HepG2 (cell line): ENCODE results near the gene NCOA1. TPM values are rescaled to one million over a fixed set of nuclear protein-coding genes. Genes with fewer than 3 reads are reported as not detected.

Experiments used
- ARNTL ChIP-seq: sonication (generic); formaldehyde crosslinking; IDR thresholded peaks from 2 replicates; pipeline ENCODE4 v1.4.0; 2020; ENCODE audit warnings: mild to moderate bottlenecking, missing genetic modification reagents
- ATF3 ChIP-seq: sonication (generic); formaldehyde crosslinking; IDR thresholded peaks from 2 replicates; pipeline ENCODE4 v1.4.0; 2020; ENCODE audit warnings: missing genetic modification reagents
- ATM ChIP-seq: fragments of 450-650 bp; IDR thresholded peaks from 2 replicates; pipeline ENCODE4 v1.7.1; 2017; ENCODE audit warnings: mild to moderate bottlenecking, borderline replicate concordance
- BHLHE40 ChIP-seq: IDR thresholded peaks from 2 replicates; pipeline ENCODE4 v1.6.1; 2011; ENCODE audit warnings: low read length, improper control_type of control experiment
- CENPX ChIP-seq: sonication (generic); formaldehyde crosslinking; IDR thresholded peaks from 2 replicates; pipeline ENCODE4 v1.9.0; 2021; ENCODE audit warnings: mild to moderate bottlenecking, missing genetic modification reagents, moderate library complexity
- DBP ChIP-seq: sonication (generic); formaldehyde crosslinking; IDR thresholded peaks from 2 replicates; pipeline ENCODE4 v1.4.0; 2020; ENCODE audit warnings: missing genetic modification reagents; ENCODE audit errors: not compliant biosample characterization
- DR1 ChIP-seq: sonication (generic); formaldehyde crosslinking; IDR thresholded peaks from 2 replicates; pipeline ENCODE4 v1.8.0; 2021; ENCODE audit warnings: mild to moderate bottlenecking, missing genetic modification reagents, inconsistent platforms
- EZH2 ChIP-seq: conservative IDR thresholded peaks from 2 replicates; pipeline ENCODE4 v1.6.1; 2012; ENCODE audit warnings: mild to moderate bottlenecking, low read depth, low read length, moderate library complexity
- FOSL1 ChIP-seq: sonication (generic); formaldehyde crosslinking; IDR thresholded peaks from 2 replicates; pipeline ENCODE4 v1.9.0; 2021; ENCODE audit warnings: missing genetic modification reagents, borderline replicate concordance
- GMEB2 ChIP-seq: IDR thresholded peaks from 2 replicates; pipeline ENCODE4 v1.6.1; 2016; ENCODE audit warnings: missing biosample characterization, missing genetic modification reagents, low read depth
- GPN1 ChIP-seq: sonication (generic); formaldehyde crosslinking; IDR thresholded peaks from 2 replicates; pipeline ENCODE4 v1.5.1; 2020; ENCODE audit warnings: missing genetic modification reagents, borderline replicate concordance
- LBX2 ChIP-seq: sonication (generic); formaldehyde crosslinking; IDR thresholded peaks from 2 replicates; pipeline ENCODE4 v1.5.0; 2020; ENCODE audit warnings: missing genetic modification reagents, mild to moderate bottlenecking, borderline replicate concordance
- MATR3 ChIP-seq: sonication (generic); formaldehyde crosslinking; IDR thresholded peaks from 2 replicates; pipeline ENCODE4 v1.4.0; 2020; ENCODE audit warnings: missing genetic modification reagents
- MBD4 ChIP-seq: IDR thresholded peaks from 2 replicates; pipeline ENCODE4 v1.6.1; 2012; ENCODE audit warnings: low read length, inconsistent platforms, borderline replicate concordance
- MEIS1 ChIP-seq: sonication (generic); formaldehyde crosslinking; IDR thresholded peaks from 2 replicates; pipeline ENCODE4 v1.9.0; 2021; ENCODE audit warnings: mild to moderate bottlenecking, missing genetic modification reagents, moderate library complexity, borderline replicate concordance
- MTERF4 ChIP-seq: sonication (generic); formaldehyde crosslinking; IDR thresholded peaks from 2 replicates; pipeline ENCODE4 v1.8.0; 2023; ENCODE audit warnings: mild to moderate bottlenecking, missing genetic modification reagents
- MXD4 ChIP-seq: IDR thresholded peaks from 2 replicates; pipeline ENCODE4 v1.6.1; 2016; ENCODE audit warnings: mild to moderate bottlenecking, missing biosample characterization, missing genetic modification reagents
- NAIF1 ChIP-seq: sonication (generic); formaldehyde crosslinking; IDR thresholded peaks from 2 replicates; pipeline ENCODE4 v1.5.0; 2020; ENCODE audit warnings: mild to moderate bottlenecking, missing genetic modification reagents, borderline replicate concordance
- NKX3-1 ChIP-seq: sonication (generic); formaldehyde crosslinking; IDR thresholded peaks from 2 replicates; pipeline ENCODE4 v1.5.0; 2020; ENCODE audit warnings: missing genetic modification reagents
- RELA ChIP-seq: sonication (generic); formaldehyde crosslinking; IDR thresholded peaks from 2 replicates; pipeline ENCODE4 v1.4.0; 2020; ENCODE audit warnings: missing genetic modification reagents
- ZNF547 ChIP-seq: sonication (generic); formaldehyde crosslinking; IDR thresholded peaks from 2 replicates; pipeline ENCODE4 v1.5.1; 2020; ENCODE audit warnings: mild to moderate bottlenecking, missing genetic modification reagents
- ZNF597 ChIP-seq: sonication (generic); formaldehyde crosslinking; IDR thresholded peaks from 2 replicates; pipeline ENCODE4 v1.5.0; 2020; ENCODE audit warnings: missing genetic modification reagents
- ZNF607 ChIP-seq: sonication (generic); formaldehyde crosslinking; IDR thresholded peaks from 2 replicates; pipeline ENCODE4 v1.5.1; 2020; ENCODE audit warnings: missing genetic modification reagents, mild to moderate bottlenecking, borderline replicate concordance
- ZNF619 ChIP-seq: sonication (generic); formaldehyde crosslinking; IDR thresholded peaks from 2 replicates; pipeline ENCODE4 v1.4.0; 2020; ENCODE audit warnings: mild to moderate bottlenecking, missing genetic modification reagents
- polyA plus RNA-seq, 8 experiments: library from polyadenylated mRNA; depleted of rRNA in 3 of 8; stranded (reverse) in 7 of 8; unstranded in 1 of 8; fragments of >200 nt; fragmentation: Illumina TruSeq in 4 of 8; extraction: Trizol in 4 of 8; gene quantifications; 2 replicates each; pipeline versions ENCODE4 v1.2.1 to v1.2.3, GENCODE V29; 2011 to 2016; ENCODE audit warnings: low read depth in 4 of 8, missing spikeins in 1 of 8, mixed read lengths in 1 of 8; ENCODE audit not compliant: insufficient read depth in 1 of 8
- total RNA-seq, 5 experiments: library from RNA; depleted of rRNA; stranded (reverse); fragments of >200 nt; fragmentation: Illumina TruSeq; extraction: Trizol; gene quantifications; 2 replicates each; pipeline ENCODE4 v1.2.3, GENCODE V29; 2016; ENCODE audit warnings: low read depth in 1 of 5

NCOA1 gene
- total and polyA plus RNA-seq, 2 of the 13 experiments (the other 11 are each of a cell fraction or from before 2014, with no cell fraction given): 10.0 to 10.4 TPM

- TF ChIP-seq ZNF597 (CRISPR knock-in tag) (no peak), ATM (no peak), DBP (peak; percentile 26), MTERF4 (CRISPR knock-in tag) (no peak; the same call in 1 of the 2 replicates), BHLHE40 (no peak), MEIS1 (CRISPR knock-in tag) (peak; percentile 89; the same call in 1 of the 2 replicates), MBD4 (no peak), GPN1 (CRISPR knock-in tag) (peak; percentile 25; the same call in 1 of the 2 replicates), ARNTL (peak; percentile 78), NKX3-1 (CRISPR knock-in tag) (peak; percentile 74; the same call in 1 of the 2 replicates), GMEB2 (CRISPR knock-in tag) (peak; percentile 53; the same call in 1 of the 2 replicates), ATF3 (CRISPR knock-in tag) (peak; percentile 9; the same call in 1 of the 2 replicates), ZNF547 (CRISPR knock-in tag) (peak; percentile 84), LBX2 (no peak; the same call in 1 of the 2 replicates), MATR3 (CRISPR knock-in tag) (no peak), ZNF619 (CRISPR knock-in tag) (peak; percentile 98), NAIF1 (CRISPR knock-in tag) (peak; percentile 77; the same call in 1 of the 2 replicates), DR1 (CRISPR knock-in tag) (peak; percentile 98), ZNF607 (CRISPR knock-in tag) (peak; percentile 60; the same call in 1 of the 2 replicates), RELA (CRISPR knock-in tag) (no peak; the same call in 1 of the 2 replicates), EZH2 (no peak), FOSL1 (CRISPR knock-in tag) (no peak), CENPX (no peak), MXD4 (CRISPR knock-in tag) (peak; percentile 93)
These were observed 302.1 kb downstream of the NCOA1 start, which contains the start of the genes CENPO and PTRHD1 (continued) for GRCh38 chr2:24792874-24793760.
